GM10248 (cell line): ENCODE data around the gene SFTA2.
"Not testable (repeated sequence)": the region's sequence is repeated elsewhere in the genome, so short reads cannot be mapped to it uniquely, and the experiment has no call there.

Experiments
- CTCF ChIA-PET: fragments of 300-600 bp; sonication (Branson Sonifier 250); formaldehyde crosslinking; extraction: SDS; loops from one replicate; lab custom pipeline; 2021; ENCODE audit warnings: antibody characterized with exemption; lab: Yijun Ruan, JAX
- POLR2A ChIA-PET: fragments of 350-650 bp; sonication (Branson Sonifier 250); formaldehyde crosslinking; extraction: SDS; loops from one replicate; lab custom pipeline; 2020; ENCODE audit warnings: antibody characterized with exemption; lab: Yijun Ruan, JAX
- DNase-seq: peaks from one replicate; pipeline ENCODE4 v3.0.0; 2012; ENCODE audit errors: extremely low spot score
- CTCF ChIP-seq: IDR thresholded peaks from 2 replicates; pipeline ENCODE4 v1.5.1; 2012; ENCODE audit warnings: mild to moderate bottlenecking, low read depth; ENCODE audit errors: extremely low read depth, missing control alignments, control extremely low read depth

The SFTA2 gene

GRCh38 chr6:30937265-30937664 lies 5.3 kb upstream of the SFTA2 start:
- ChIA-PET POLR2A (no interaction called here), CTCF (interaction anchor here (1.0 kb wide), 1 partner anchor 114 kb away, joined by 3 read pairs; no protein-coding TSS in a partner anchor)
- DNase-seq, result no peak
- no peak for TF ChIP-seq CTCF

GRCh38 chr6:30935018-30935417 lies 3.0 kb upstream of the SFTA2 start:
- DNase-seq, result no peak
- no peak for TF ChIP-seq CTCF
- ChIA-PET CTCF (interaction anchor here (0.9 to 1.4 kb wide), 4 partner anchors 19 to 152 kb away, joined by 3 to 4 read pairs (median 3); no protein-coding TSS in a partner anchor), POLR2A (no interaction called here)

GRCh38 chr6:30932665-30933365 lies 845 bp upstream of the SFTA2 start:
- DNase-seq, result no peak
- no peak for TF ChIP-seq CTCF
- ChIA-PET CTCF (no interaction called here), POLR2A (no interaction called here)

- ChIA-PET POLR2A (no interaction called here), CTCF (interaction anchor here (1.4 to 1.5 kb wide), 2 partner anchors 137 to 149 kb away, joined by 4 to 6 read pairs; no protein-coding TSS in a partner anchor)
- TF ChIP-seq CTCF, result no peak
- DNase-seq, result no peak
Measured at GRCh38 chr6:30931272-30931671, 698 bp downstream of the SFTA2 start.

- CTCF ChIA-PET, result interaction anchor here (1.2 to 1.8 kb wide), 5 partner anchors 8 to 477 kb away, joined by 3 to 8 read pairs (median 4); partner anchors contain the start of gene VARS2
- no peak for DNase-seq
- POLR2A ChIA-PET, result no interaction called here
- no peak for TF ChIP-seq CTCF
Measured at GRCh38 chr6:30930506-30930905, 1.5 kb downstream of the SFTA2 start.

- no peak for TF ChIP-seq CTCF
- DNase-seq, result no peak
- POLR2A ChIA-PET, result interaction anchor here (0.6 kb wide), 1 partner anchor 40 kb away, joined by 3 read pairs; no protein-coding TSS in a partner anchor
- CTCF ChIA-PET, result interaction anchor here (1.2 to 1.8 kb wide), 4 partner anchors 10 to 151 kb away, joined by 3 to 8 read pairs (median 4); partner anchors contain the start of gene VARS2
Measured at GRCh38 chr6:30928677-30929076, 3.3 kb downstream of the SFTA2 start.

GRCh38 chr6:30927080-30927479 lies 4.9 kb downstream of the SFTA2 start:
- CTCF ChIA-PET, result interaction anchor here (1.9 to 4.0 kb wide), 3 partner anchors 12 to 153 kb away, joined by 5 to 29 read pairs (median 9); partner anchors contain the start of gene VARS2
- POLR2A ChIA-PET, DNase-seq: not testable (repeated sequence)
